NCI-H446 (cell line): Measurements from ENCODE around the gene PRDM7.
A peak's percentile ranks its signal among the peaks of the same experiment; 100 is the strongest.

Experiments
- DNase-seq, 2 experiments: peaks; one replicate each; lab custom pipeline; 2025; lab: John Stamatoyannopoulos, UW

Gene PRDM7

DNA sequence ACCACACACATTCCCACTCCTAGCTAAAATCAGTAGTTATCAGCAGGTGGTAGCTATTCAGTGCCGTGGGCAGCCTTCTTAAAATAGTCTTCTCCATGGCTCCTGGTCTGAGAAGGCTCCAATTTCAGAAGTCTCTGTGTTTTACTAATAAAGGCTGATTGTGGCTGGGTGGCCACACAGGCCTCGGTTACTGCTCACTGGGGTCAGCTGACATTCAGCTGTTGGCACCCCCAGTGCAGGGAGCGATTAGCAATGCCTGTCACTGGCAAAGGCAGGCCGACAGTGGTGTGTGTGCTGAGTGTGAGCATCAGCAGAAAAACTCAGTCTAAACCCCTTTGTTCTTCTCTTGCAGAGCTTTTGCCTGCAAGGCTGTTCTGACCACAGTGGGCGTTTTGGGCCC lies 41.2 kb downstream of the PRDM7 start:
- no peak for DNase-seq

- DNase-seq, result no peak
Observed at GRCh38 chr16:90034504-90034903, 42.6 kb downstream of the PRDM7 start.

GRCh38 chr16:90033387-90033786 lies 43.7 kb downstream of the PRDM7 start:
- no peak for DNase-seq

- DNase-seq, result peak in 1 of 2 experiments; percentile 27
Observed at GRCh38 chr16:90032674-90033331, 44.3 kb downstream of the PRDM7 start.

- no peak for DNase-seq
Observed at GRCh38 chr16:90031931-90032673, 45.0 kb downstream of the PRDM7 start.

DNA sequence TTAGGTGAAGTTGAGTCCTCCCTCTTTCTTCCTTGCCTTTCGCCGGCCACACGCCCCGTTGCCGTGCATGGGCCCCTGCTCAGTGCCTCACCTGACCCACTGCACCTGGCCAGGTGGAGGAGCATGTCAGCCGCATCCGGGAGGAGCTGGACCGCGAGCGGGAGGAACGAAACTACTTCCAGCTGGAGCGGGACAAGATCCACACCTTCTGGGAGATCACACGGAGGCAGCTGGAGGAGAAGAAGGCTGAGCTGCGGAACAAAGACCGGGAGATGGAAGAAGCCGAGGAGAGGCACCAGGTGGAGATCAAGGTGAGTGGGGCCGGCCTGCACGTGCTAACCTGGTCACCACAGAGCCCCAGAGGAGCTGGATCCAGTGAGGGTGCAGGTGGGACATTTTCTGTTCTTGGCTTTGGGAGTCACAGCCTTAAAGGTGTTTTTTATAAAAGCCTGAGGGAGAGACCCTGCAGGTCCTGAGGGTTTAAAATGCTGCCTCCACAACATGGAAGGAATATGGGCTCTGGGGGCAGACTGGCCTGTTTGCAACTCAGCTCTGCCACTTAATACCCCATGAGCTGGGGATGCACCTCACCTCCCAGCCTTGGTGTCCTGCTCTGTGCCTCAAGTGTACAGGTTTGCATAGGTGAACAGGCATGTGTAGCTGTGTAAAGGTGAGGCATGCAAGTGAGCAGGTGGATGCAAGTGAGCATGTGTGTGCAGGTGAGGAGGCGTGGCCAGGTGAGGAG lies 45.8 kb downstream of the PRDM7 start:
- DNase-seq, result no peak

DNA sequence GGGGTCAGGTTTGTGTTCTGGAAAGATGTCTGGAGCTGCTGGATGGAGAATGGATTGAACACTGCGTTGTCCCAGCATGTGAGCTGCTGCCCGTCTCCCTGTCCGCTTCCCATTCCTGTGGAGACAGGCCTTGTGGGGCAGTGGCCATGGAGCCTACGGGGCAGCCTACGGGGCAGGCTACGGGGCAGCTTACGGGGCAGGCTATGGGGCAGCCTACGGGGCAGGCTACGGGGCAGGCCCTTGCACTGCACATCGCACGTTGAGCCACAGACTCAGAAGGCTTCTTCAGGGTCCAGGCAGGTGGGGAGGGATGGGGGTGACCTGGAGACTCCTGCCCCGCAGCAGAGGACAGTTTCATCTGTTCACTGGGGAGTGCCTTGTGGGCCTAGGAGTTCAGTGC lies 48.1 kb downstream of the PRDM7 start:
- no peak for DNase-seq

DNA sequence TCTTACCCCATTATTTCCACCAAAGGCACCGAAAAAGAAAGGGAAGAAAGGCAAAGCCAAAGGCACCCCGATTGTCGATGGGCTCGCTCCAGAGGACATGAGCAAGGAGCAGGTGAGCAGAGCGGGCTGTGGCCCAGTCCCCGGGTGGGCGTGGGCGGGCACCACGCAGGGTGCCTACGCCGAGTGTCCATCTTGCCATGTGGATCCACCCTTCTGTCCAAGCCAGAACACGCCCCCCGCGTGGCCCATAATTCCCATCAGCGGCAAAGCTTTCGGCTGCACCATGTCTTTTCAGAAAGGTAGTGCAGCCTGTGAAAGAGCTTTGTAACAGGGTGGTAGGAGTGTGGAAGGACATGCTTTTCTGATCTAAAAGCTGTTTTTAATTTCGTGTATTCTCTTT lies 49.5 kb downstream of the PRDM7 start:
- no peak for DNase-seq

DNA sequence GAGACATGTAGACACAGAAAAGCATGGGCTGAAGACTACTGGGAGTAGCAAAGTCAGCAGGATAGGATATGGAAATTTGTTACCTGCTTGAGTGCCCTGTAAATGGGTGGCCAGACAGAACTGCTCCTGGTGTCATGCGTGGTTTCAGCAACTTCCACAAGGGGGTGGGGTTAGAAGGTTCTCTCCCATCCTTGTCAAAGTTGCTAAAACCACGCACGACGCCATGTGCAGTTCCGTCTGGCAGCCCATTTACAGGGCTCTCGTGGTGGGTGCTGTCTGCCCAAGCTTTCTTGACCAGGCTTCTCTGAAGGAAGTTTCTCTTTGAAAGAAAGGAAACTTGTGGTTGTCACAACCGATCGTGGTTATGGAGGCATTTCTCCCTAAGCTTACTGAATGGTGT lies 51.0 kb downstream of the PRDM7 start:
- DNase-seq, result no peak

DNA sequence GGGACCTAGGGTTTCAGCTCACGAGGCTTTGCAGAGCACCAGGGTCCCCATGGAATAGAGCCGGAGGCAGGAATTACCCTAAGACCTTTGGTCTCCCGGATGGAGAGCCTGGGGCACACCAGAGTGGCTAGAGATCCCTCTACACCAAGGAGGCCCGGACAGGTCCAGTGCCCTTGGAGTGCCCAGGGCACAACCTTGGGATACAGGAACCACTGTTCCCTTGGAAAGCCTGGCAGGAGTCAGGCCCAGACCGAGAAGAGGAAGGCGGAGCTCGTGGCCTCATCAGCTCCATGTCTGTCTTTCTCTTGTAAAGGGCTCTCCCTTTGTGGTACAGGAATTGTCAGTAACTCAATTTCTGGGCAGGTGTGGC lies 54.1 kb downstream of the PRDM7 start:
- DNase-seq, result no peak

- DNase-seq, result peak; percentile 24 to 87
Observed at GRCh38 chr16:90022209-90023077, 54.7 kb downstream of the PRDM7 start.

GRCh38 chr16:90020838-90021382 lies 56.2 kb downstream of the PRDM7 start:
- no peak for DNase-seq

DNA sequence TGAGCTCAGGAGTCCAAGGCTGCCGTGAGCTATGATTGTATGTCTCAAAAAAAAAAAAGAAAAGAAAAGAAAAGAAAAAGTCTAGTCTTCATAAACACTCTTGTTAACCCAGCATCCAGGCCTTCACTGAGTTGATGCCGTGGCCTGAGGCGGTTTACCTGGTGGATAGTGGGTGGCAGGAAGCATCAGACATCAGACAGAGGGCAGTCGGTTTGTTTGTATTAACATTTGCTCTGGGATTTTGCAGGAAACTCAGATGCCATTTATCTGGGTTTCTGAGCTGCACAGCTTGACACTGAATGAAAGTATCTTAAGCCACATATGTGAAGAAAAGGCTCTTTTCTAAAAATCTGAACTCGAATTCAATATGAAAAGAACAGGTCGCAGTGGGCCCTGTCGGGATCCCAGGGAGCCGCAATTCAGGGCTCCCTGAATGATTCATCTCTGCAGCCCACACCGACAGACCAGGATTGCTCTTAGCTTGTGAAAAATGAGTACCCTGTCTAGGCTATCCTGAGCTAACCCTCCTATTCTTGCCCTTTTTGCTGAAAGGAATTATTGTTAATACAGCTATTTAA lies 56.8 kb downstream of the PRDM7 start:
- DNase-seq, result no peak

DNA sequence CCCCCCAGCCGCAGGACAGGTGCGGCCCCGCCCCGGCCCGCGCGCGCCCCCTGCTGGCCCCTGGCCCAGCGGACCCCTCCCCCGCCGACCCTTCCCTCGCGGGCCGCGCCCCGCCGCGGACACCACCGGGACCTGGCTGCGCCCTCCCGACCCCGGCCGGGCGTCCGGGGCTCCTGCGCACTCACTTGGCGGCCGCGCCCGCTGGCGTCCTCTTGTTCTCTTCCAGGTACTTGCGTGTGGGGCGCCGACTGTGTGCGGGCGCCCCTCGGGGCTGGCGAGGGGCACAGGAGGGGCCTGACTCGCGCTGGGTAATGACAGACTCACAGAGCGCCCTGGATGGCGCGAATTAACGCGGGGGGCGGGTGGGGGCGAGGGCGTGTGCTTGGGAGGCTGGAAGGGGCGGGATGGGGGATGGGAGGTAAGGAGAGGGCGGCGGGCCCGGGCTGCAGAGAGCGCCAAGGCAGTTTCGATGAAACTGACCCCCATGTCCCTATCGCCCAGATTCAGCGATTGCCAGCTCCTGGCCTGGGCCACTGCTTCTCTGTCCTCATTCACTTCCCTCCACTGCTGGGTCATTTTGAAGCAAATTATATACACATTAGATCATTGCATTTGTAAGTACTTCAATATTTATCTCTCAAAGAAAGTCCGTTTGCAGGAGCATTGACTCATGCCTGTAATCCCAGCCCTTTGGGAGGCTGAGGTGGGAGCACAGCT lies 57.4 kb downstream of the PRDM7 start:
- DNase-seq, result peak in 1 of 2 experiments; percentile 50

DNA sequence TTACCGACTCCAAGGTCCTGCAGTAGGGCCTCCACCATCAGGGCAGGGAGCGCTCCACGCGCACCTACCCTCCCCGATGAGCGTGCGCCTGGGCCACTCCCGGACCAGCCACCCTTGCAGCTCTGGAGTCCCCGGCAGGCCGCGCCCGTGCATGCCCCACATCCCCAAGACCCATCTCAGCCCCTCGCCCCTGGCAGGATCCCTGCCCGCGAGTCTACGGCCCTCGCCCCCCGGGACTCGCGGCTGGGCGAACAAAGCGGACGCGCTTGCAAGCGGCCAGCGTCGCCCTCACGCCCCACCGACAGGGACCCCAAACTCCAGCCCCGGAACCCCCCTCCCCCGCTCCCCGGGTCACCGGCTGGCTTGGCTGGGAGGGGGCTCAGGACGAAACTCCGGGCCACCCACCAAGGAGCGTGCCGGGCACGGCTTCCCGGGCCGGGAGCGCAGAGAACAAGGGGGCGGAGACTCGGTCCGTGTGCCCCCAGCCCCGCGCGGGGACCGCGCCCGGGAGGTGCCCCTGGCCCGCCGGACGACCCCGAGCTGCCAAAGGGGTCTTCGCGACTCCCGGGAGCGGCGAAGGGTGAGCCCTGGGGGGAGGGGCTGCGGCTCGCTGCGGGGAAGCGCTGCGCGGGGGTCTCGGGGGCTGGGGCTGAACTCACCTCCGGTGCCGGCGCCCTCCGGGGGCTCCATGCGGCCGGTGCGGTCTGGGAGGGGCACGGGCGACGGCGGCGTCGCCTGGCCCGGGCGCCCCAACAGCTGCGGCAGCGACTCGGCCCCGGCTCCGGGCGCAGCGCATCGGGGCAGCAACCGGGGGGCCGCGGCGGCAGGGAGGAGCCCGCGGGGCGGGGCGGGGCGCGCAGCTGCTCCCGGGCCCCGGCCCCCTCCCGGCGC lies 58.2 kb downstream of the PRDM7 start, which contains the start of gene DBNDD1:
Gene DBNDD1, minus strand, starts transcription at position 805 of the 891 bp plus-strand sequence. Its CDS starts 115 bp downstream, at position 690.
- DNase-seq, result peak in 1 of 2 experiments; percentile 6

- DNase-seq, result no peak
Observed at GRCh38 chr16:90018297-90018651, 58.9 kb downstream of the PRDM7 start.

- no peak for DNase-seq
Observed at GRCh38 chr16:90016339-90016950, 60.7 kb downstream of the PRDM7 start.

GRCh38 chr16:90015586-90016338 lies 61.4 kb downstream of the PRDM7 start:
- no peak for DNase-seq
